Myometrial cell (primary cell): ENCODE data around the gene RPAP2. TPM values are rescaled to one million over a fixed set of nuclear protein-coding genes. Genes with fewer than 3 reads are reported as not detected.

Experiments
- total RNA-seq: library from RNA; depleted of rRNA; stranded (reverse); fragments of >200 nt; gene quantifications from 2 replicates; pipeline ENCODE4 v1.2.3, GENCODE V29; 2015

RPAP2 gene
- 14.4 TPM in 2 replicates for total RNA-seq

GRCh38 chr1:92298573-92299476, at the start of gene RPAP2, which contains the start of gene GLMN:
Gene RPAP2, plus strand, starts transcription at chr1:92299059. Its CDS starts 15 bp downstream, at chr1:92299074.
Gene GLMN, minus strand, starts transcription at chr1:92298987. Its CDS starts 988 bp downstream, at chr1:92297999.

Other genes starting within 250 kb of the RPAP2 start
- not detected in 2 replicates for gene SETSIP, start 223.6 kb upstream of the RPAP2 start, total RNA-seq
- gene BTBD8, start 218.7 kb upstream of the RPAP2 start, total RNA-seq, result 2.6 and 3.9 TPM in 2 replicates
- not detected in 2 replicates for gene C1orf146, start 81.1 kb upstream of the RPAP2 start, total RNA-seq
- gene GLMN, start 72 bp upstream of the RPAP2 start, total RNA-seq, result 12.6 and 13.8 TPM in 2 replicates
- gene GFI1, start 187.9 kb downstream of the RPAP2 start, total RNA-seq, result 0.18 TPM in 1 of 2 replicates, not detected in the other